AG04450 (cell line): ENCODE measurements around the gene FOXJ3. TPM values are rescaled to one million over a fixed set of nuclear protein-coding genes. Genes with fewer than 3 reads are reported as not detected.

Experiments
- CTCF ChIA-PET: fragments of 300-600, 350-600 bp; formaldehyde crosslinking; extraction: SDS; loops from one replicate; lab custom pipeline; 2022; ENCODE audit warnings: antibody characterized with exemption, inconsistent platforms; lab: Charles Lee
- POLR2A ChIA-PET: fragments of 350-600 bp; formaldehyde crosslinking; extraction: SDS; loops from one replicate; lab custom pipeline; 2021; ENCODE audit warnings: antibody characterized with exemption, inconsistent platforms; lab: Yijun Ruan, JAX
- DNase-seq: peaks from one replicate; pipeline ENCODE4 v3.0.0-alpha.2; 2011; ENCODE audit warnings: low read depth, low spot score
- H3K27ac ChIP-seq: one replicate; pipeline ENCODE4 v1.5.1; 2012; ENCODE audit warnings: low read depth, low read length, control low read depth
- H3K27me3 ChIP-seq: one replicate; pipeline ENCODE4 v1.6.0; 2012; ENCODE audit warnings: low read length; ENCODE audit not compliant: control insufficient read depth, insufficient read depth
- H3K4me3 ChIP-seq: 2 replicates; pipeline ENCODE4 v1.5.1; 2011; ENCODE audit warnings: mild to moderate bottlenecking, low read depth, low read length, control low read depth
- H3K9me3 ChIP-seq: 2 replicates; pipeline ENCODE4 v1.5.1; 2012; ENCODE audit warnings: low read length; ENCODE audit not compliant: control insufficient read depth, insufficient read depth
- CTCF ChIP-seq: IDR thresholded peaks from 2 replicates; pipeline ENCODE4 v1.5.1; 2011; ENCODE audit warnings: low read depth, low read length, control low read depth, inconsistent platforms
- polyA plus RNA-seq: library from polyadenylated mRNA; depleted of rRNA; stranded (reverse); fragments of >200 nt; gene quantifications from 2 replicates; pipeline ENCODE4 v1.2.3, GENCODE V29; 2011

The FOXJ3 gene
- polyA plus RNA-seq, 1 experiment, result 36.2 TPM

GRCh38 chr1:42290130-42290529 lies 44.9 kb downstream of the FOXJ3 start:
- Histone ChIP-seq H3K9me3 (peaks cover 4% of the 10 kb centered on the region), H3K27me3 (no peaks in the 10 kb centered on the region), H3K27ac (no peak overlapping the region), H3K4me3 (no peak overlapping the region)
- no peak for DNase-seq
- no peak for TF ChIP-seq CTCF
- ChIA-PET CTCF (interaction anchor here (0.6 to 0.8 kb wide), 2 partner anchors 117 to 187 kb away, joined by 3 to 13 read pairs; no protein-coding TSS in a partner anchor), POLR2A (no interaction called here)

GRCh38 chr1:42288311-42288985 lies 46.6 kb downstream of the FOXJ3 start:
- DNase-seq, result no peak
- CTCF ChIA-PET, result interaction anchor here (0.7 kb wide), 1 partner anchor 141 kb away, joined by 3 read pairs; no protein-coding TSS in a partner anchor
- POLR2A ChIA-PET, result no interaction called here
- no peak for TF ChIP-seq CTCF
- Histone ChIP-seq H3K4me3 (no peak overlapping the region), H3K9me3 (peaks cover 4% of the 10 kb centered on the region), H3K27me3 (no peaks in the 10 kb centered on the region), H3K27ac (no peak overlapping the region)

DNA sequence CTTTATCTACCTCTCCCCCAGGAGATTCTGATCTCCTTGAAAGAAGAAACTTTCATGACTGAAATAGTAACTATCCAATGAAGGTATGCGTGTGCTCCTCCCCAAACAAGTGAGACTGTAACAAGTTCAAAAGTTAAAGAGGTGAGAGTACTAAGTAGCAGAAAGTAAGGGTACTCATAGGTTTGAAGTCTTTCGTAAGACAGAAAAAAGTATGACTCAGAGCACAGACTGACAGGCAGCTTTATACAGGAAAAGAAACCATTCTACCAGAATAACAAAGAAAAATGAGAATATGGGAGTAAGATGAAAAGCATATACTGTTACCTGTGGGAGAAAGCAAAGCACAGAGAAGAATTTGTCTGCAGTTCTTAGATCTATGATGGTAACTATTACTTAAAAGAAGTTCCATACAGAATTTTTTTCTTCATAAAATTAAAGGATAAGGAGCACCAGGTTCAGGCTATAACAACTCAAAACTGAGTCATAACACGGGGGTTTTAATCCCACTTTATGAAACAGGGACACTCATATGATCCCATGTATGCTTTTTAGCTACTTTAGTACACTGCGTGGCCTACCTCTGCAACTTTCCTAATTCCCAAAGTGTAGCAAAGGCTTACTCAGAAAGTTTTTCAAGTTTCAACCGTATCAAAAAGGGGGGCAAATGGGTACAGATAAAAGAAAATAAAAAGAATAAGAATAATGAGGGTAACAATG lies 52.0 kb downstream of the FOXJ3 start:
- H3K4me3 ChIP-seq, result no peak overlapping the region
- H3K27me3 ChIP-seq, result no peaks in the 10 kb centered on the region
- CTCF ChIA-PET, result interaction anchor here (0.5 to 2.6 kb wide), 3 partner anchors 19 to 110 kb away, joined by 3 to 7 read pairs (median 7); no protein-coding TSS in a partner anchor
- no peaks in the 10 kb centered on the region for H3K9me3 ChIP-seq
- POLR2A ChIA-PET, result no interaction called here
- no peak overlapping the region for H3K27ac ChIP-seq
- DNase-seq, result no peak
- no peak for TF ChIP-seq CTCF

GRCh38 chr1:42282024-42282579 lies 52.9 kb downstream of the FOXJ3 start:
- H3K27me3 ChIP-seq, result no peaks in the 10 kb centered on the region
- H3K9me3 ChIP-seq, result no peaks in the 10 kb centered on the region; the same call in 1 of the 2 replicates
- H3K27ac ChIP-seq, result no peak overlapping the region
- H3K4me3 ChIP-seq, result no peak overlapping the region
- ChIA-PET POLR2A (no interaction called here), CTCF (interaction anchor here (0.7 to 2.6 kb wide), 3 partner anchors 32 to 562 kb away, joined by 3 to 7 read pairs (median 4); no protein-coding TSS in a partner anchor)
- DNase-seq, result peak; percentile 33
- TF ChIP-seq CTCF, result no peak

DNA sequence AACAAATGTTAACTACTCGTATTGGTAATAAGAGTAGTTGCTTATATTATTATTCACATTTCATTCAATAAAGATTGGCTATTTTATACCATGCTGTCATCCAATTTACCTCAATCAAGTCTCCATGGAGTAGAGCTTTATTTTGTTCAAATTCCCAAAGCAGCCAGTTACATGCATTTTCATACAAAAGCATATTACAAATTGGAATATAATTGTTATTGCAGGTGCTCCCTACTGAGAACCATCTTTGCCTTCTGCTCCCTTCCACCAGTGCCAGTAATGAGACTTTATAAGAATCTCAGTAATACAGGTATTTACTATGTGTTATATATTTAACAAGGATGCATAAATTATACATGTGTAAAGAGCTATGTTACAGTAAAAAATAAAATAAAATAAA lies 54.2 kb downstream of the FOXJ3 start:
- no peak for DNase-seq
- TF ChIP-seq CTCF, result no peak
- H3K4me3 ChIP-seq, result no peak overlapping the region
- CTCF ChIA-PET, result interaction anchor here (0.6 to 2.6 kb wide), 3 partner anchors 33 to 107 kb away, joined by 3 to 7 read pairs (median 4); no protein-coding TSS in a partner anchor
- H3K9me3 ChIP-seq, result no peaks in the 10 kb centered on the region; the same call in 1 of the 2 replicates
- no peak overlapping the region for H3K27ac ChIP-seq
- no peaks in the 10 kb centered on the region for H3K27me3 ChIP-seq
- POLR2A ChIA-PET, result no interaction called here
